Measurements from ENCODE around the gene SPATA31C2.

- TF ChIP-seq POLR2AphosphoS5 (IDR thresholded peaks at IDR 0.05; ENCODE audit: insufficient read depth, low read depth, low read length) (no peak), EZH2 (IDR thresholded peaks at IDR 0.05; ENCODE audit: borderline replicate concordance, low read depth, low read length, severe bottlenecking) (no peak), MYC (IDR thresholded peaks at IDR 0.05; ENCODE audit: low read depth, low read length) (no peak), CTCF (IDR thresholded peaks at IDR 0.05; ENCODE audit: extremely low read depth in 1 of 2, insufficient read depth in 1 of 2, low read depth in 1 of 2, low read length in 2 of 2) (no peak), POLR2A (IDR thresholded peaks at IDR 0.05; ENCODE audit: low read depth, low read length) (no peak)
These were observed 22.9 kb upstream of the SPATA31C2 start for GRCh38 chr9:88161144-88161543.

All from endothelial cell of umbilical vein (primary cell).